Adipose tissue (tissue), 3 donors: Measurements from ENCODE around the gene SYT1. TPM values are rescaled to one million over a fixed set of nuclear protein-coding genes. Genes with fewer than 3 reads are reported as not detected.

Experiments
- H3K27ac ChIP-seq: one replicate; pipeline ENCODE4 v1.5.1; 2013; ENCODE audit warnings: low read depth, low read length
- WGBS, 3 donors: extraction: QIAGEN DNeasy Blood & Tissue Kit; methylation state at CpG; one replicate each; pipeline ENCODE4 v1.1.7; 2013; 5-methylcytosine and 5-hydroxymethylcytosine counted together
- polyA plus RNA-seq, 3 donors: library from polyadenylated mRNA; stranded (reverse); fragments of 200-250 nt; gene quantifications; one replicate each; pipeline ENCODE4 v1.2.3, GENCODE V29; 2013
- donor health status: healthy with polysubstance abuse.
- donor health status: Bipolar disorder and iron deficiency.
- donor health status: healthy.

The SYT1 gene
- polyA plus RNA-seq, 3 donors = 0.10 to 0.59 (median 0.22) TPM

DNA sequence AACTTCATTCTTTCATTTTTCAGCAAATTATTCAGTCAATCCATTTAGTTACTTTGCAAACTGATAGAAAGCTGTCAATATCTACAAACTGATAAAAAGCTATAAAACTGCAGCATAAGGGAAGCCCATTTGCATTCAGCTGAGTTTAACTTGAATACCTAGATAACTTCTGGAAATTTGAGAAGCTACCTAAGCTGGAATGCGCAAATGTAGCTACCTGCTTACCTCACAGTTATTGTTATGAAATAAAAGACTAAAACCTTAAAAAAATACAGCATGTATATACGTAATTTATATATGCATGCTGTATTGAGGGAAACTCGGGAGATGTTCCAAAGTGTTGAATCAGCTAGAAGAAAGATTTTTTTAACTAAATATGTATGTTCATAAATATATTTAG lies 94.4 kb downstream of the SYT1 start:
- 76 to 91% (median 76%) methylated on average over 3 of the region's 3 CpGs for WGBS, 3 donors
- no peak overlapping the region for H3K27ac ChIP-seq

- WGBS, 3 donors = 60 to 64% (median 62%) methylated on average over 3 of the region's 3 CpGs
- no peak overlapping the region for H3K27ac ChIP-seq
These were observed 95.0 kb downstream of the SYT1 start for GRCh38 chr12:78959556-78959955.

- 88 to 94% (median 92%) methylated on average over 2 of the region's 2 CpGs for WGBS, 3 donors
- H3K27ac ChIP-seq = no peak overlapping the region
These were observed 96.6 kb downstream of the SYT1 start for GRCh38 chr12:78961171-78961570.

- WGBS, 3 donors = 69 to 74% (median 73%) methylated on average over 1 of the region's 1 CpG
- H3K27ac ChIP-seq = no peak overlapping the region
These were observed 99.1 kb downstream of the SYT1 start for GRCh38 chr12:78963439-78964227.

DNA sequence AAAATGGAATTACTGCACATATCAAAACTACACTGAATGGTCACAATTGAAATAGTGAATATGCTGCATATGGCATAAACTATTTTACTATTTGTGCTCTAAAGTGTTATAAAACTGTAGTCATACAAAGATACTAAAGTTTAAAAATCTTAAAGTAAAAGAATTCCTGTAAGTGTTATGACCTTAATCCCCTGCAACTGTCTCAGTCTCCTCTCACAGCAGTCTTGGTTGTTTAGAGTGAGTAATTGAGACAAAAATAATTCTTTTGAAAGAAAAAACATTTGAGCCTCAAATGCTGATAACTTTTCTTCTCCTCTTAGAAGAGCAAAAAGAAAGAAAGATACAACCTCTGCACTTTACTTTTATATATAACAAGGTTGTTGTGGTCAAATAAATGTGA lies 99.9 kb downstream of the SYT1 start:
- H3K27ac ChIP-seq = no peak overlapping the region

DNA sequence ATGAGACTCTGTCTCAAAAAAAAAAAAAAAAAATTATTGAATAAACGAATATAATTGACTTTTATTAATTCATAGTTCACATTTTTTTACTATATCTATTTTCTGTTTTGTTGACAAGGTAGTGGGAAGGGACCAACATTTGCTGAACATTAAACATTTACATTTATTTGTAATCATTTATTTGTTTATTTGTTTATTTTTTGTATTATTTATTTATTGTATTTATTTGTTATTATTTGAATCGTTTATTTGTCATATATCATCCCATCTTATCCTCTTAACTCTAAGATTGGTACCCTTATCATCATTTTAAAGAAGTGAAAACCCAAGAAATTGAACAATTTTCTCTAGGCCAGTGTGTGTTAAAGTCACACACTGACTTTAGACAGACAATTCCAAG lies 101.5 kb downstream of the SYT1 start:
- no peak overlapping the region for H3K27ac ChIP-seq
- WGBS, 3 donors = 55 to 79% (median 77%) methylated on average over 2 of the region's 2 CpGs

DNA sequence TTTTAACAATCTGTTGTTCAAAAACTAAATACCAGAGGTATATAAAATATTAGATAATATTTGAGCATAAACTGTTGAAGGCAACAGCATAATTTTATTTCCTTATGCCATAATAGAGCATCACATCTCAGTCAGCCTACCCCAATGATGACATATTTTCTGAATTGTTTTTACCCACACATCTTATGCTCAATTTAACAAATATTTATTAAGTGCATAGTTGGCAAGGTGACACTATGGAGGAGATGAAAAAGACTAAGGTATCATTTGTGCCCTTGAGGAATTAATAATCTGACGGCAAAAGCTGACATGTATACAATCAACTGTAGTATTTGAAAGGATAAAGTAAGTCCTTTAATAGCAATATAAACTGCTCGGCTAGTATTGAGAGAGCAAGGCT lies 102.4 kb downstream of the SYT1 start:
- WGBS, 3 donors = 71 to 91% (median 85%) methylated on average over 2 of the region's 2 CpGs
- H3K27ac ChIP-seq = no peak overlapping the region

DNA sequence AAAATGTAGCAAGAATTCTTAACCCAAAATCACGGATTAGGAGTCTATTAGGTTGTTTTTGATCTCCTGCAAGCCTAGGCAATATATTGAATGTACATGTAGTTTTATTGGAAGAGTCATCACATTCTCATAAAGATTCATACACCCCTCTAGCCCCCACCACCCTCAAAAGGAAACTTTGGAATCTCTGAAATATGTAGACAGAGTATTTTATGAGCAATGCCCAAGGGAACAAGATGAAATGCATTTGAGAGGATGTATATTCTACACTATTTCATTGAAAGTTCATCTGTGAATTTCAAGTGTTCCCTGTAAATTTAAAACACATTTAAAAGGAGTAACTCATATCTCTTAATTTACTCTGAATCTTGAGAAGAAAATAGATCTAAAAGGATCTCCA lies 103.7 kb downstream of the SYT1 start:
- H3K27ac ChIP-seq = no peak overlapping the region
- WGBS, 3 donors = 59 to 86% (median 77%) methylated on average over 1 of the region's 1 CpG

DNA sequence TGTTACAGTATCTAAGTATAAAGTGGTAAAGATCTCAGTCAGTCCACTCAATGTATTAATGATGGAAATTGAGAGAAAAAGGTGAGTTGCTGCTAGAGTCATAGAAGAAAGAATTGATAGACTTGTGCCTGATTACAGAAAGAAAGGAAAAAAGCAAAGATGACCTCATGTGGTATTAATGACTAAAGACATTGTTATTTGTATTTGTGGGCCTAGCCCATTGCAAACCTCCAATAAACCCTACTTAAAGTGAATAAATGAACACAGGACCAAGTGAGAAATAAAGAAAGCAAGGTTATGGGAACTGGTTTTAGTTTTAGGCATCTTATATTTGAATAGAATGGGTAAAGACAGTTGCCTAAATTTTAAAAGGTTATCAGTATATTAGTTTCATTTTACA lies 105.5 kb downstream of the SYT1 start:
- H3K27ac ChIP-seq = no peak overlapping the region

- no peak overlapping the region for H3K27ac ChIP-seq
- 25 to 44% (median 31%) methylated on average over 3 of the region's 3 CpGs for WGBS, 3 donors
These were observed 112.8 kb downstream of the SYT1 start for GRCh38 chr12:78977304-78977867.

- 83 to 93% (median 88%) methylated on average over 9 of the region's 9 CpGs for WGBS, 3 donors
These were observed 129.7 kb downstream of the SYT1 start for GRCh38 chr12:78994168-78994791.

GRCh38 chr12:79000501-79000900 lies 135.9 kb downstream of the SYT1 start:
- H3K27ac ChIP-seq = no peak overlapping the region
- 57 to 87% (median 84%) methylated on average over 1 of the region's 1 CpG for WGBS, 3 donors

More at GRCh38 chr12:78994168-78994791, 129.7 kb downstream of the SYT1 start:
- no peak overlapping the region for H3K27ac ChIP-seq

GRCh38 chr12:79001404-79001803 lies 136.8 kb downstream of the SYT1 start:
- 69 to 81% (median 80%) methylated on average over 2 of the region's 2 CpGs for WGBS, 3 donors
- no peak overlapping the region for H3K27ac ChIP-seq

- no peak overlapping the region for H3K27ac ChIP-seq
- 68 to 100% (median 81%) methylated on average over 1 of the region's 1 CpG for WGBS, 3 donors
These were observed 141.7 kb downstream of the SYT1 start for GRCh38 chr12:79006306-79006705.

DNA sequence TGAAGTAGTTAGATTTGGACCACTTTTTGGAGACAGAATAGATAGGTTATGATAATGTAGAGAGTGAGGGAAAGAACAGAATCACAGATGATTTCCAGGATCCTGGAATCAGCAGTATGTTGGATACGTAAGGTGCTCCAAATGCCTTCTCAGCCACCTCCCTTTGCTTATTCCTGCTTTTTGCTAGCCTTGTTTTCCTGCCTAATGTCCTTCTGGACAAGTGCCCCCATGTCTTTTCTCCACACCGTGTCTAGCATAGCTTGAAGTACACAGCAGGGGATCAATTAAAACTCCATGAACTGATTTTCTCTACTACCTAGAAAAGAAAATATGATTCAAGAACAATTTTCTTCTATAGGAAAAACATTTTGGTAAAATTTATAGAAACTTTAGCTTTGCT lies 144.0 kb downstream of the SYT1 start:
- 75 to 92% (median 90%) methylated on average over 2 of the region's 2 CpGs for WGBS, 3 donors
- no peak overlapping the region for H3K27ac ChIP-seq

DNA sequence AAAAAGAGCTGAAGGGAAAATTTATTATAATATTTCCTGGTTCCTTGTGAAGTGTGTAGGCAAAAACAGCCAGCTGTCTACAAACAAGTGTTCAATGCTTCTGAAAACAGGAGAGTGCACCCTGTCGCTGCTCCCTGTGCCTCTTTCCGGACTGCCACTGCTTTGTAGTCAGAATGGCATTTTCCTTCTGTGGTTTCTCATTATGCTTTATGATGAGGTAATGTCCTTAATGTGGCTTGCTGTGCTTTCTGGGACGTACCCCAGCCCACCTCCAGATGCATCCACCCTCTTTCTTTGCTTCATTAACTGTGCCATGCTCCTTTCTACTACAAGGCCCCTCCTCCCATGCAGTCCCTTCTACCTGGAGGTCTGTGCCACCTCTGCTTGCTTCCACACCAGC lies 148.1 kb downstream of the SYT1 start:
- H3K27ac ChIP-seq = no peak overlapping the region
- 69 to 79% (median 69%) methylated on average over 3 of the region's 3 CpGs for WGBS, 3 donors

DNA sequence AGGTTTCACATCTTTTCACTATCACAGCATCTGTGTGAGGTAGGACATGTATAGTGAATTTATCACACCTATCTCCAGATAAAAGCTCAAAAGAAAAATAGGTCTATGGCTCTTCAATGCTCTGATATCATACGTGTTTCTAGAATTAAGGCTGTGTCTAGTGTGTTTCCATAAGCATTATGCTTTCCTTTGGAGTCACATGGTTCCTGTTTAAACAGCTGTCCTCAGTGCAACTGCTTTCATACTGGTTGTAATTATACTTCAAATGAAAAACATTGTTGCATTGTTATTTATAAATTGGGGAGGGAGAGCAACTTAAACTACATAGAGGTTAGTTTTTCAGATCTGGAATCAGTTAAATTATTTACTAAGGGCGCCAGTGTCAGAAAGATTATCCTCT lies 151.6 kb downstream of the SYT1 start:
- H3K27ac ChIP-seq = no peak overlapping the region
- WGBS, 3 donors = 24 to 76% (median 64%) methylated on average over 2 of the region's 2 CpGs

DNA sequence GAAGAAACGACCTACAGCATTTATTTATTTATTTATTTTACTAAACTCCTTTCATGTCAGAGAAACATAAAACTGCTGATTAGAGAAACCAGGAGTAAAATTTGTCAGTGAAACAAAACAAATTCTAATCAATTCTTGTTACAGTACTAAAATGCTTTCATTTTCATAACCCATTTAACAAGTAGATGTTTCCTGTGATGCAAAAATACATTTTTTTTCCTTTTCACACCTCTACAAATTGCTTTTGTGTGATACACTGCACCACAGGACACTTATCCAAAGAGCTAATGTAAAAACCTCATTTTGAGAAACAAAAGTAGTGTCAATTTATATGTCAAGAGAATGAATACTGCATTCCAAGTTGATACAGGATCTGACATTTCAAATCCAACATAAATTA lies 155.1 kb downstream of the SYT1 start:
- 31 to 48% (median 43%) methylated on average over 1 of the region's 1 CpG for WGBS, 3 donors
- H3K27ac ChIP-seq = no peak overlapping the region

GRCh38 chr12:79020106-79020505 lies 155.5 kb downstream of the SYT1 start:
- WGBS, 3 donors = 48 to 72% (median 71%) methylated on average over 1 of the region's 1 CpG
- H3K27ac ChIP-seq = no peak overlapping the region

GRCh38 chr12:79021021-79021420 lies 156.4 kb downstream of the SYT1 start:
- no peak overlapping the region for H3K27ac ChIP-seq
